Peyer's patch (tissue), 4 donors: ENCODE results near the gene MESP1. TPM values are rescaled to one million over a fixed set of nuclear protein-coding genes. Genes with fewer than 3 reads are reported as not detected.

Source experiments
- DNase-seq, 3 donors: peaks; one replicate each; pipeline ENCODE4 v3.0.0-alpha.2; 2017 to 2019
- H3K27ac ChIP-seq, 4 donors: fragments of 200-600 bp; sonication (generic); one replicate each; pipeline ENCODE4 v1.5.1; 2016 to 2019
- H3K27me3 ChIP-seq, 2 donors: fragments of 200-600 bp; sonication (generic); one replicate each; pipeline ENCODE4 v1.5.1; 2019
- H3K36me3 ChIP-seq, 3 donors: fragments of 200-600 bp; sonication (generic); one replicate each; pipeline ENCODE4 v1.5.1; 2016 to 2019
- H3K4me1 ChIP-seq, 4 donors: fragments of 200-600 bp; sonication (generic); one replicate each; pipeline ENCODE4 v1.5.1; 2016 to 2019
- H3K4me3 ChIP-seq, 4 donors: fragments of 200-600 bp; sonication (generic); 1 replicate in 3 of 4; 2 replicates in 1 of 4; pipeline ENCODE4 v1.5.1; 2016 to 2019; ENCODE audit warnings: mild to moderate bottlenecking in 1 of 4
- H3K9me3 ChIP-seq, 4 donors: fragments of 200-600 bp; sonication (generic); one replicate each; pipeline ENCODE4 v1.5.1; 2016 to 2019; ENCODE audit warnings: mild to moderate bottlenecking in 1 of 4
- POLR2A ChIP-seq, 2 donors: fragments of 450-650 bp; IDR thresholded peaks; one replicate each; pipeline ENCODE4 v1.5.1; 2017; ENCODE audit warnings: antibody characterized with exemption in 2 of 2, mild to moderate bottlenecking in 2 of 2, moderate library complexity in 2 of 2
- total RNA-seq, 4 donors: library from RNA; depleted of rRNA; stranded (reverse); fragments of >200 nt; gene quantifications; one replicate each; pipeline ENCODE4 v1.1.0, GENCODE V29; 2016
- TF ChIP-seq, protein P1 (sequence below), 6 experiments: fragments of 450-650 bp in 4 of 6; fragments of 200-600 bp in 2 of 6; sonication (generic) in 1 of 6; IDR thresholded peaks; one replicate each; pipeline ENCODE4 v1.5.1; 2017 to 2019; ENCODE audit warnings: antibody characterized with exemption in 6 of 6, mild to moderate bottlenecking in 3 of 6, moderate library complexity in 1 of 6

MESP1 gene
- total RNA-seq, 4 donors from 2014 or later = 0.95 to 6.6 (median 1.6) TPM; not detected in 1

DNA sequence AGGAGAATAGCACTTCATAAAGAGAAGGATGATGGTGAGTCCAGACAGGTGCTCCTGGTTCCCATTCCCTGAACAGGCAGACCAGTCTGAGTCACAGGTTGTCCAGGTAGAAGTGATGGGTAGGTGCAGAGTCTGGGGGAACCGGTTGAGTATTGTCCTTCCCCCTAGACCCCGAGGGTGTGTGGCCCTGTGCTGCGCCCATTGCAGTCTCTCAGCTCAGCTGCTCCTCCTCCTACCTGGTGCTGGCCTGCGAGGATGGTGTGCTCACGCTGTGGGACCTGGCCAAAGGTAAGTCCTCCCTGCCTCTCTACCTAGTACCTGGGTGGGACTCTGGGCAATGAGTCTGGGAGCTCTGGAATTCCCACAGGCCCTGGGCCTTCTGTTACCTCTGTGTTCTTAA is 19.8 kb downstream of the MESP1 start:
- no peaks in the 10 kb centered on the region for H3K36me3 ChIP-seq
- H3K4me3 ChIP-seq = no peak overlapping the region
- TF ChIP-seq, protein P1, sequence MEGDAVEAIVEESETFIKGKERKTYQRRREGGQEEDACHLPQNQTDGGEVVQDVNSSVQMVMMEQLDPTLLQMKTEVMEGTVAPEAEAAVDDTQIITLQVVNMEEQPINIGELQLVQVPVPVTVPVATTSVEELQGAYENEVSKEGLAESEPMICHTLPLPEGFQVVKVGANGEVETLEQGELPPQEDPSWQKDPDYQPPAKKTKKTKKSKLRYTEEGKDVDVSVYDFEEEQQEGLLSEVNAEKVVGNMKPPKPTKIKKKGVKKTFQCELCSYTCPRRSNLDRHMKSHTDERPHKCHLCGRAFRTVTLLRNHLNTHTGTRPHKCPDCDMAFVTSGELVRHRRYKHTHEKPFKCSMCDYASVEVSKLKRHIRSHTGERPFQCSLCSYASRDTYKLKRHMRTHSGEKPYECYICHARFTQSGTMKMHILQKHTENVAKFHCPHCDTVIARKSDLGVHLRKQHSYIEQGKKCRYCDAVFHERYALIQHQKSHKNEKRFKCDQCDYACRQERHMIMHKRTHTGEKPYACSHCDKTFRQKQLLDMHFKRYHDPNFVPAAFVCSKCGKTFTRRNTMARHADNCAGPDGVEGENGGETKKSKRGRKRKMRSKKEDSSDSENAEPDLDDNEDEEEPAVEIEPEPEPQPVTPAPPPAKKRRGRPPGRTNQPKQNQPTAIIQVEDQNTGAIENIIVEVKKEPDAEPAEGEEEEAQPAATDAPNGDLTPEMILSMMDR (IDR thresholded peaks at IDR 0.05) = no peak
- TF ChIP-seq POLR2A (IDR thresholded peaks at IDR 0.05) = no peak
- H3K9me3 ChIP-seq = no peaks in the 10 kb centered on the region
- no peaks in the 10 kb centered on the region for H3K27me3 ChIP-seq
- DNase-seq = no peak
- no peak overlapping the region for H3K27ac ChIP-seq
- no peaks in the 10 kb centered on the region for H3K4me1 ChIP-seq

DNA sequence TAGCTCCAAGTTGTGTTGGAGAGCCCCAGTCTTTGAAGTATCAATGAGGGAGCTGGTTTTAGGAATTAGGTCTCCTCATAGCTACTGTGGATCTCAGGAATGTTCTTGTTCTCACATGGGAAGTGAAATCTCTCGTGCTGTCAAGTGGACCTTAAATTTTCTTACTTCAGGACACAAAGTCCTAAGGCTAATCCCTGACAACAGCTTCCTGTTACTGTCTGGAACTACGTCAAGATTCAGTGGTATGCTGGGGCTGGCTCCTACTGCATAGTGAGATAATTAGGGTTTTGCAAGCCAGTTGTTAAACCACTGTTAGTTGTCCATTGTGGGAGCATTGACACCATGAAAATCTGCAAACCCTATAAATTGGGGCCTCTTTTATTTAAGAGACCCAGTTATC is 22.8 kb downstream of the MESP1 start:
- Histone ChIP-seq H3K36me3 (no peaks in the 10 kb centered on the region), H3K27me3 (no peaks in the 10 kb centered on the region), H3K9me3 (no peaks in the 10 kb centered on the region), H3K27ac (peak overlapping the region in 1 of 4 donors; percentile 36), H3K4me1 (no peaks in the 10 kb centered on the region), H3K4me3 (no peak overlapping the region)
- TF ChIP-seq, protein P1 (IDR thresholded peaks at IDR 0.05) = no peak
- no peak for DNase-seq

DNA sequence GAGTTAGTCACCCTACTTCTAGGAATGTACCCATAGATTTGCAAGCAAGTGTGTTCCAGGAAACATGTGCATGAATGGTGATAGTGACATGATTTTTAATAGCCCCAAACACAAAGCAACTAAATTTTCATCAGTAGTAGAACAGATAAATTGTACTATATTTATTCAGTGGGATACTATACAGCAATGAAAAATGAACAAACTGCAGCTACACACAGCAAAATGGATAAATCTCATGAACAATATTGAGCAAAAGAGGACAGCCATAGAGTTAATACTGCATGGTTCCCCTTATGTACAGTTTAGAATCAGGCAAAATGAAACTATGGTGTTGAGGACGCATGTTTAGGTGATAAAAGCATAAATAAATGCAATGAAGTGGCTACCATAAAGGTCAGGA is 26.0 kb downstream of the MESP1 start:
- Histone ChIP-seq H3K36me3 (no peaks in the 10 kb centered on the region), H3K4me1 (no peaks in the 10 kb centered on the region), H3K4me3 (no peak overlapping the region), H3K27ac (no peak overlapping the region), H3K9me3 (no peaks in the 10 kb centered on the region), H3K27me3 (no peaks in the 10 kb centered on the region)
- TF ChIP-seq, protein P1 (IDR thresholded peaks at IDR 0.05) = no peak
- no peak for TF ChIP-seq POLR2A (IDR thresholded peaks at IDR 0.05)
- no peak for DNase-seq

DNA sequence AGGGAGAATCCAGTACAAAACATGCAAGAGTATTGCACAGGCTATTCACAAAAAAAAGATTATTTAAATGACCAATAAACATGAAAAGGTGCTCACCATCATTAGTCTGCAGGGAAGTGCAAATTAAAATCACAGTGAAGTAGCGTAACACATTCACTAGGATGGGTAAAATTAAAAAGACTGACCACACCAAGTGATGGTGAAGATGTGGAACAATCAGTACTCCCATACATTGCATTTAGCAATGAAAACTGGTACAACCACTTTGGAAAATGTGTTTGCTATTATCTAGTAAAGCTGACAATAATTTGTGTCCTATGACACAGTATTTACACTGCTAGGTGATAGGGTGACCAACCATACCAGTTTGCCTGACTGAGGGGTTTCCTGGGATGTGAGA is 26.4 kb downstream of the MESP1 start:
- Histone ChIP-seq H3K27me3 (no peaks in the 10 kb centered on the region), H3K9me3 (no peaks in the 10 kb centered on the region), H3K36me3 (no peaks in the 10 kb centered on the region), H3K4me3 (no peak overlapping the region), H3K27ac (no peak overlapping the region), H3K4me1 (no peaks in the 10 kb centered on the region)
- TF ChIP-seq POLR2A (IDR thresholded peaks at IDR 0.05) = no peak
- TF ChIP-seq, protein P1 (IDR thresholded peaks at IDR 0.05) = no peak
- no peak for DNase-seq

DNA sequence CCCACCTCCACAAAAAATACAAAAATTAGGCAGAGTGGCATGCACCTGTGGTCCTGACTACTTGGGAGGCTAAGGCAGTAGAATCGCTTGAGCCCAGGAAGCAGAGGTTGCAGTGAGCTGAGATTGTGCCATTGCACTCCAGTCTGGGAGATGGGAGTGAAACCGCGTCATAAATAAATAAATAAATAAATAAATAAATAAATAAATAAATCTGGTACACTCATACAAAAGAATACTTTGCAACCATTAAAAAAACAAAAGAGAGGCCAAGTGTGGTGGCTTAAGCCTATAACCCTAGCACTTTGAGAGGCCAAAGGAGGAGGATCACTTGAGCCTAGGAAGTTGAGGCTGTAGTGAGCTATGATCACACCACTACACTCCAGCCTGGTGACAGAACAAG is 28.0 kb downstream of the MESP1 start:
- Histone ChIP-seq H3K4me3 (no peak overlapping the region), H3K36me3 (no peaks in the 10 kb centered on the region), H3K27me3 (no peaks in the 10 kb centered on the region), H3K27ac (no peak overlapping the region), H3K4me1 (no peaks in the 10 kb centered on the region), H3K9me3 (no peaks in the 10 kb centered on the region)
- DNase-seq = no peak
- TF ChIP-seq POLR2A (IDR thresholded peaks at IDR 0.05) = no peak
- TF ChIP-seq, protein P1 (IDR thresholded peaks at IDR 0.05) = no peak

DNA sequence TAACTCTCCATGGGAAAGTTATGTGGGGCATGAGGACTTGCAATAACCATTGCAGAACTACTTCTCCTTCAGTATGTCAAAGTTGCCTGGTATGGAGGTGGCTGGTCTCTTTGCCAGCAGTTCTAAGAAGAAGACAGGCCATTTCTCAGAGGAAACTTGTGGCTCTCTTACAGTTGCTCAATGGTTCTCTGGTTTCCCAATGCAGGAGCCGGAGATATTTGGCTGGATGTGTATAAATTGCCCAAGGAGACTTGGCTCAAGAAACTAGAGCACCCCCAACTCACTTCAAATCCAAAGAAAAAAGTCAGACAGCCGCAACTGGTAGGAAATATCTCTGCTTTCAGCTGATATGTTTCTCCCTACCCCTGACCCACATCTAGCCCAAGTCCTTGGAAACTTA is 36.3 kb downstream of the MESP1 start:
- Histone ChIP-seq H3K27ac (no peak overlapping the region), H3K4me3 (no peak overlapping the region), H3K36me3 (no peaks in the 10 kb centered on the region), H3K9me3 (no peaks in the 10 kb centered on the region), H3K27me3 (no peaks in the 10 kb centered on the region), H3K4me1 (no peaks in the 10 kb centered on the region)
- no peak for TF ChIP-seq POLR2A (IDR thresholded peaks at IDR 0.05)
- DNase-seq = no peak
